ENCODE data around the gene COMP. TPM values are rescaled to one million over a fixed set of nuclear protein-coding genes. Genes with fewer than 3 reads are reported as not detected.

Gene COMP
- total RNA-seq, 1 experiment from 2014 or later = 0.69 TPM

- no peak for DNase-seq (ENCODE audit: low read depth, low spot score)
- H3K27me3 ChIP-seq (ENCODE audit: control insufficient read depth, insufficient read depth, low read length) = no peaks in the 10 kb centered on the region
- H3K4me1 ChIP-seq (ENCODE audit: control insufficient read depth, insufficient read depth, low read length) = no peaks in the 10 kb centered on the region
- TF ChIP-seq TCF7L2 (IDR thresholded peaks at IDR 0.05; ENCODE audit: low read depth, low read length) = no peak
- no peak for TF ChIP-seq POLR2AphosphoS5 (IDR thresholded peaks at IDR 0.05; ENCODE audit: low read depth, low read length)
- no peak for TF ChIP-seq SIN3A (IDR thresholded peaks at IDR 0.05; ENCODE audit: borderline replicate concordance, insufficient read depth, low read depth, low read length)
- TF ChIP-seq CTCF (IDR thresholded peaks at IDR 0.05) = no peak
- TF ChIP-seq REST (IDR thresholded peaks at IDR 0.05; ENCODE audit: insufficient read depth in 1 of 2, low read depth in 2 of 2, low read length in 1 of 2) = no peak
- POLR2A ChIA-PET = no interaction called here
- no TSS peak for BruUV-seq (replicated peaks)
- CTCF ChIA-PET = interaction anchor here (0.7 kb wide), 1 partner anchor 78 kb away, joined by 4 read pairs; no protein-coding TSS in a partner anchor
- intact Hi-C loops (cut with micrococcal nuclease; ENCODE audit: unreplicated experiment) = no loop called here
- no peak overlapping the region for H3K4me3 ChIP-seq (ENCODE audit: low read depth in 2 of 2, low read length in 2 of 2)
- no peak for ATAC-seq
- H3K27ac ChIP-seq (ENCODE audit: low read length) = no peak overlapping the region
- H3K36me3 ChIP-seq (ENCODE audit: control insufficient read depth, insufficient read depth, low read length) = no peaks in the 10 kb centered on the region
- in situ Hi-C loops (cut with HindIII; ENCODE audit: low pct_unique_long_range_greater_than_20kb, low sequenced_read_pairs) = no loop called here
- no peaks in the 10 kb centered on the region for H3K9me3 ChIP-seq (ENCODE audit: control insufficient read depth, insufficient read depth, low read depth, low read length)
These were observed 41.5 kb downstream of the COMP start for GRCh38 chr19:18749362-18750231.

- no peak for ATAC-seq
- Histone ChIP-seq H3K27ac (ENCODE audit: low read length) (no peak overlapping the region), H3K27me3 (ENCODE audit: control insufficient read depth, insufficient read depth, low read length) (no peaks in the 10 kb centered on the region), H3K36me3 (ENCODE audit: control insufficient read depth, insufficient read depth, low read length) (no peaks in the 10 kb centered on the region), H3K9me3 (ENCODE audit: control insufficient read depth, insufficient read depth, low read depth, low read length) (no peaks in the 10 kb centered on the region), H3K4me3 (ENCODE audit: low read depth in 2 of 2, low read length in 2 of 2) (no peak overlapping the region), H3K4me1 (ENCODE audit: control insufficient read depth, insufficient read depth, low read length) (no peaks in the 10 kb centered on the region)
- in situ Hi-C loops (cut with HindIII; ENCODE audit: low pct_unique_long_range_greater_than_20kb, low sequenced_read_pairs) (no loop called here), intact Hi-C loops (cut with micrococcal nuclease; ENCODE audit: unreplicated experiment) (no loop called here)
- no TSS peak for BruUV-seq (replicated peaks)
- no peak for TF ChIP-seq REST (IDR thresholded peaks at IDR 0.05; ENCODE audit: insufficient read depth in 1 of 2, low read depth in 2 of 2, low read length in 1 of 2)
- ChIA-PET POLR2A (no interaction called here), CTCF (no interaction called here)
- DNase-seq (ENCODE audit: low read depth, low spot score) = no peak
These were observed 44.4 kb downstream of the COMP start for GRCh38 chr19:18746401-18747325.
